GM12878 (cell line): ENCODE measurements around the gene HCK. TPM values are rescaled to one million over a fixed set of nuclear protein-coding genes. Genes with fewer than 3 reads are reported as not detected.

Source experiments
- ATAC-seq: fragments of 200-7000 bp; cut with Tn5 transposase; 3 replicates; pipeline ENCODE4 v1.9.1; 2020; ENCODE audit warnings: mild to moderate bottlenecking, moderate library complexity
- Bru-seq: library from RNA; stranded (reverse); fragments of 400-500 nt; gene quantifications from one replicate; lab custom pipeline; 2021; lab: Mats Ljungman, UMichigan
- BruChase-seq, 2 experiments: library from RNA; stranded (reverse); fragments of 400-500 nt; gene quantifications; one replicate each; lab custom pipeline; 2021; lab: Mats Ljungman, UMichigan
- BruUV-seq: library from RNA; stranded (reverse); fragments of 400-500 nt; replicated peaks from 2 replicates; lab custom pipeline; 2021; lab: Mats Ljungman, UMichigan
- CTCF ChIA-PET: fragments of 300-600 bp; sonication (Branson Sonifier 250); formaldehyde crosslinking; extraction: SDS; loops from one replicate; lab custom pipeline; 2021; ENCODE audit warnings: inconsistent platforms; lab: Yijun Ruan, JAX
- POLR2A ChIA-PET: fragments of 350-600 bp; formaldehyde crosslinking; extraction: SDS; loops from one replicate; lab custom pipeline; 2021; ENCODE audit warnings: inconsistent platforms; lab: Charles Lee
- RAD21 ChIA-PET: fragments of 300-600 bp; sonication (Branson Sonifier 250); formaldehyde crosslinking; loops from one replicate; lab custom pipeline; 2023; ENCODE audit warnings: antibody characterized with exemption; ENCODE audit not compliant: unreplicated experiment; lab: Charles Lee
- SMC1A ChIA-PET: fragments of 300-600 bp; sonication (Branson Sonifier 250); formaldehyde crosslinking; loops from one replicate; lab custom pipeline; 2023; ENCODE audit not compliant: unreplicated experiment, uncharacterized antibody; lab: Charles Lee
- DNase-seq: peaks from one replicate; pipeline ENCODE4 v3.0.0-alpha.2; 2011; ENCODE audit warnings: low read depth, low spot score
- FAIRE-seq: peaks from 3 replicates; lab custom pipeline; 2011; peaks lifted over from hg19 to GRCh38; lab: Jason Lieb, UNC
- H2AFZ ChIP-seq: 2 replicates; pipeline ENCODE4 v1.6.0; 2011; ENCODE audit warnings: low read depth, low read length, control low read depth; ENCODE audit not compliant: control insufficient read depth
- H3K27ac ChIP-seq: 2 replicates; pipeline ENCODE4 v1.5.1; 2011; ENCODE audit warnings: control low read depth; ENCODE audit not compliant: control insufficient read depth, insufficient read depth
- H3K27me3 ChIP-seq, 2 experiments: replicated peaks in 1 of 2; 2 replicates each; pipeline versions ENCODE4 v1.6.0 to v1.6.1; 2011; ENCODE audit warnings: low read length in 1 of 2; ENCODE audit not compliant: control insufficient read depth in 2 of 2, insufficient read depth in 2 of 2
- H3K36me3 ChIP-seq, 2 experiments: 2 replicates each; pipeline ENCODE4 v1.5.1; 2011; ENCODE audit warnings: low read length in 1 of 2; ENCODE audit not compliant: control insufficient read depth in 2 of 2, insufficient read depth in 2 of 2
- H3K4me1 ChIP-seq: 2 replicates; pipeline ENCODE4 v1.6.1; 2011; ENCODE audit warnings: mild to moderate bottlenecking, low read length, moderate library complexity, mixed read lengths; ENCODE audit not compliant: control insufficient read depth, insufficient read depth
- H3K4me2 ChIP-seq: 2 replicates; pipeline ENCODE4 v1.6.0; 2011; ENCODE audit warnings: control low read depth; ENCODE audit not compliant: control insufficient read depth, insufficient read depth
- H3K4me3 ChIP-seq: fragments of 200-600 bp; sonication (generic); 2 replicates; pipeline ENCODE4 v1.5.1; 2016
- H3K79me2 ChIP-seq: 2 replicates; pipeline ENCODE4 v1.6.0; 2011; ENCODE audit warnings: low read length; ENCODE audit not compliant: control insufficient read depth, insufficient read depth
- H3K9ac ChIP-seq: 2 replicates; pipeline ENCODE4 v1.8.0; 2011; ENCODE audit warnings: low read length, control low read depth, mixed read lengths; ENCODE audit not compliant: control insufficient read depth, insufficient read depth
- H3K9me3 ChIP-seq: replicated peaks from 3 replicates; pipeline ENCODE4 v1.5.1; 2011; ENCODE audit warnings: mild to moderate bottlenecking, low read length; ENCODE audit not compliant: control insufficient read depth, insufficient read depth
- H4K20me1 ChIP-seq: 2 replicates; pipeline ENCODE4 v1.6.0; 2011; ENCODE audit not compliant: control insufficient read depth, insufficient read depth
- ATF3 ChIP-seq: IDR thresholded peaks from 2 replicates; pipeline ENCODE4 v1.6.1; 2011; ENCODE audit warnings: low read depth, mild to moderate bottlenecking, low read length, moderate library complexity, borderline replicate concordance; ENCODE audit errors: extremely low read depth
- CBX3 ChIP-seq: fragments of 200-600 bp; sonication (generic); IDR thresholded peaks from 2 replicates; pipeline ENCODE4 v1.6.1; 2016; ENCODE audit warnings: low read depth, borderline replicate concordance
- JUND ChIP-seq: IDR thresholded peaks from 2 replicates; pipeline ENCODE4 v1.6.1; 2012; ENCODE audit warnings: low read depth, mild to moderate bottlenecking, low read length, improper control_type of control experiment, moderate library complexity
- KDM1A ChIP-seq: fragments of 200-600 bp; sonication (generic); IDR thresholded peaks from 2 replicates; pipeline ENCODE4 v1.6.1; 2016; ENCODE audit warnings: borderline replicate concordance
- MTA3 ChIP-seq: IDR thresholded peaks from 2 replicates; pipeline ENCODE4 v1.6.1; 2012; ENCODE audit warnings: low read length, inconsistent platforms, borderline replicate concordance
- MXI1 ChIP-seq: fragments of 150-350 bp; IDR thresholded peaks from 2 replicates; pipeline ENCODE4 v1.6.1; 2011; ENCODE audit warnings: low read depth, mild to moderate bottlenecking, inconsistent platforms, low read length, improper control_type of control experiment
- MYB ChIP-seq: fragments of 150-350 bp; IDR thresholded peaks from 2 replicates; pipeline ENCODE4 v1.6.1; 2014; ENCODE audit warnings: mild to moderate bottlenecking, low read depth, low read length, borderline replicate concordance
- NFYA ChIP-seq: IDR thresholded peaks from 2 replicates; pipeline ENCODE4 v1.6.1; 2011; ENCODE audit warnings: low read depth, mild to moderate bottlenecking, low read length, improper control_type of control experiment, borderline replicate concordance
- PAX5 ChIP-seq: IDR thresholded peaks from 2 replicates; pipeline ENCODE4 v1.6.1; 2011; ENCODE audit warnings: low read depth, low read length, borderline replicate concordance
- PAX8 ChIP-seq: fragments of 450-650 bp; IDR thresholded peaks from 2 replicates; pipeline ENCODE4 v1.6.1; 2017; ENCODE audit warnings: mild to moderate bottlenecking, moderate library complexity
- SMARCA5 ChIP-seq: fragments of 450-650 bp; IDR thresholded peaks from 2 replicates; pipeline ENCODE4 v1.6.1; 2017; ENCODE audit warnings: mild to moderate bottlenecking
- ZNF687 ChIP-seq: fragments of 450-650 bp; IDR thresholded peaks from 2 replicates; pipeline ENCODE4 v1.6.1; 2017; ENCODE audit warnings: mild to moderate bottlenecking, moderate library complexity
- WGBS: methylation state at CpG from one replicate; pipeline ENCODE4 v1.1.6; 2016; ENCODE audit warnings: low lambda C conversion rate; ENCODE audit not compliant: insufficient replicate concordance, insufficient coverage; ENCODE audit errors: missing lambda C conversion rate; 5-methylcytosine and 5-hydroxymethylcytosine counted together
- in situ Hi-C: fragments of 300-500 bp; cut with MboI; formaldehyde crosslinking; loops from 9 replicates; pipeline ENCODE4 v1.14.3; 2018; ENCODE audit warnings: mixed read lengths
- intact Hi-C: fragments of 100-400 bp; cut with micrococcal nuclease; formaldehyde crosslinking; loops from one replicate; pipeline ENCODE4 v1.14.2; 2022; ENCODE audit not compliant: unreplicated experiment
- long read RNA-seq, 2 experiments: library from polyadenylated mRNA; unstranded; transcript quantifications; one replicate each; pipeline ENCODE4 v2.0.0, GENCODE V29; 2019 to 2020
- polyA minus RNA-seq, 3 experiments: library from RNA; depleted of rRNA, polyadenylated mRNA; stranded (reverse); fragments of >200 nt; gene quantifications; 2 replicates each; pipeline ENCODE4 v1.2.3, GENCODE V29; 2011
- polyA plus RNA-seq, 11 experiments: library from polyadenylated mRNA; depleted of rRNA in 4 of 11; unstranded in 6 of 11; stranded (reverse) in 5 of 11; fragments of >200 nt; fragmentation: Nextera tagmentation in 4 of 11; fragmentation: Illumina TruSeq in 1 of 11; extraction: Ambion mirVana in 4 of 11; extraction: Trizol in 1 of 11; gene quantifications; 1 replicate in 1 of 11; 2 replicates in 10 of 11; pipeline versions ENCODE4 v1.2.1 to v1.2.3, GENCODE V29; 2011 to 2016; ENCODE audit warnings: inconsistent platforms in 2 of 11, missing spikeins in 2 of 11, low read depth in 1 of 11
- total RNA-seq, 4 experiments: library from RNA; depleted of rRNA in 3 of 4; stranded (reverse); fragments of >200 nt in 3 of 4; fragmentation: Illumina TruSeq in 1 of 4; extraction: Trizol in 1 of 4; gene quantifications; 2 replicates each; pipeline versions ENCODE4 v1.2.1 to v1.2.3, GENCODE V29; 2013 to 2021

The HCK gene
- total RNA-seq (2013; cell fraction: nucleolus; rRNA removed), result 123 and 135 TPM in 2 replicates
- total RNA-seq (2014; rRNA removed) (30.2 and 30.3 TPM in 2 replicates), total RNA-seq (2014; rRNA removed; fragmentation: Illumina TruSeq; extraction: Trizol) (20.5 TPM in 2 replicates), total RNA-seq (2021) (20.1 and 21.0 TPM in 2 replicates), polyA plus RNA-seq (2011; rRNA removed) (1.5 and 3.0 TPM in 2 replicates), polyA plus RNA-seq (2014; fragmentation: Illumina TruSeq; extraction: Trizol) (22.5 and 25.2 TPM in 2 replicates), polyA plus RNA-seq (2014; fragmentation: Nextera tagmentation; extraction: Ambion mirVana) (1 to 10 TPM; 1.3 to 2.1 TPM), polyA plus RNA-seq (2014; rRNA removed) (25.0 and 26.7 TPM in 2 replicates), polyA plus RNA-seq (2016; fragmentation: Nextera tagmentation; extraction: Ambion mirVana) (10 to 100 TPM; 16.5 to 16.8 TPM), polyA minus RNA-seq (2011; rRNA and poly(A)+ RNA removed) (1.5 and 3.7 TPM in 2 replicates), Bru-seq, nascent RNA (percentile 75 among the genes with signal in this experiment), BruChase-seq, experiment 1, labeled RNA remaining after a 6-hour chase (percentile 76 among the genes with signal in this experiment), BruChase-seq, experiment 2, labeled RNA remaining after a 2-hour chase (percentile 68 among the genes with signal in this experiment)
- 19.6 TPM for polyA plus RNA-seq (2011; ENCODE audit: low read depth)
- polyA plus RNA-seq (2011; cell fraction: cytosol; rRNA removed), result 2.9 and 3.0 TPM in 2 replicates
- polyA plus RNA-seq (2011; cell fraction: nucleus; rRNA removed), result 2.5 and 2.9 TPM in 2 replicates
- 31.1 and 39.4 TPM in 2 replicates for polyA plus RNA-seq (2012)
- polyA minus RNA-seq (2011; cell fraction: cytosol; rRNA and poly(A)+ RNA removed), result not detected in 2 replicates
- 0.97 and 1.2 TPM in 2 replicates for polyA minus RNA-seq (2011; cell fraction: nucleus; rRNA and poly(A)+ RNA removed)
- long read RNA-seq, experiment 1, partial matches to known transcripts, result 0 of 1 reads
- long read RNA-seq, experiment 1, other reads (novel, unspliced or antisense), result 0 of 1 reads
- long read RNA-seq, experiment 2, result 0 reads

- WGBS, result under 1% methylated on average over 48 of the region's 58 CpGs
- TF ChIP-seq KDM1A (no peak), PAX5 (no peak), CBX3 (no peak), MTA3 (no peak), JUND (no peak), MYB (no peak), MXI1 (0 out of 2 replicates have a peak, but pooled peaks have one; percentile 38), ZNF687 (0 out of 2 replicates have a peak, but pooled peaks have one; percentile 17), NFYA (no peak), PAX8 (no peak), SMARCA5 (no peak), ATF3 (no peak)
Measured at GRCh38 chr20:32052090-32052777, at the start of gene HCK. Gene HCK, plus strand, starts transcription at chr20:32052242.

More at GRCh38 chr20:32052090-32052777, at the start of gene HCK:
- ATAC-seq (peak; percentile 85), FAIRE-seq (no peak), DNase-seq (no peak)
- ChIA-PET RAD21 (interaction anchor here (1.1 to 17.3 kb wide), 5 partner anchors 10 to 39 kb away, joined by 4 to 215 read pairs (median 19); no protein-coding TSS in a partner anchor), CTCF (interaction anchor here (1.1 to 10.5 kb wide), 6 partner anchors 10 to 39 kb away, joined by 3 to 106 read pairs (median 8); no protein-coding TSS in a partner anchor), POLR2A (interaction anchor here (1.2 to 5.0 kb wide), 5 partner anchors 10 to 21 kb away, joined by 5 to 86 read pairs (median 17); no protein-coding TSS in a partner anchor), SMC1A (interaction anchor here (1.0 to 2.0 kb wide), 7 partner anchors 11 to 39 kb away, joined by 3 to 16 read pairs (median 3); no protein-coding TSS in a partner anchor)
- in situ Hi-C loops (no loop called here), intact Hi-C loops (loop anchor here (5.0 kb wide), 1 partner anchor 40 kb away; no protein-coding TSS in a partner anchor)
- Histone ChIP-seq H2AFZ (peak within 1 kb of the TSS; percentile 43), H3K4me3 (peak within 1 kb of the TSS; percentile 88), H3K4me1 (peaks cover 15% of the 10 kb centered on the region), H3K9ac (peak within 1 kb of the TSS; percentile 75), H3K36me3 (no peaks in the 10 kb centered on the region), H4K20me1 (no peaks in the 10 kb centered on the region; the same call in 1 of the 2 replicates), H3K27me3 (peaks cover 3 to 7% of the 10 kb centered on the region in 2 experiments), H3K4me2 (peak within 1 kb of the TSS; percentile 80), H3K9me3 (no peaks in the 10 kb centered on the region; the same call in 2 of the 3 replicates), H3K79me2 (peaks cover 8% of the 10 kb centered on the region), H3K27ac (peak within 1 kb of the TSS; percentile 64)
- TSS peak; percentile 51 for BruUV-seq
